Measurements from ENCODE around the gene COL8A1.

The COL8A1 gene

DNA sequence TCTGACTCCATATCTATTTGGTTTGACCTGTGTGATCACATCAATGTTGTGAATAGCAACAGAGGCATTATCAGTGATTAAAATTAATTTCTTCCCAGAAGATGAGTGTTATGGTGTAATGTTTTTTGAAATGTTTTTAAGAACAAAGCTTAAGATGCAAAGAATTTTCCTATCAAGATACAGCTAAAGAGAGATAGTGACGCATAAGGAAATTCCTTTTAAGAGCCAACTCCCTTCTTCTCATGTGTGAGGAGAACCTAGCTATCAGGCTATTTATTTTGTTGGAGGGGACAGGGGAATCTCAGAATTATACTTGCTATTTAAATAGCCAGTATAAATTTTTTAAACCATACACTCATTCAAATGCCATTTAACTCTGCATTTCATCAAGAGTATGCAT lies 71.3 kb downstream of the COL8A1 start:
- Histone ChIP-seq H3K4me2 (ENCODE audit: low read length) (no peak overlapping the region), H3K27me3 (ENCODE audit: low read depth, low read length) (no peaks in the 10 kb centered on the region), H3K4me1 (ENCODE audit: low read length) (no peaks in the 10 kb centered on the region), H3K4me3 (ENCODE audit: low read length) (no peak overlapping the region), H4K20me1 (ENCODE audit: insufficient read depth, low read length) (no peaks in the 10 kb centered on the region), H2AFZ (ENCODE audit: low read depth, low read length) (no peak overlapping the region), H3K9ac (ENCODE audit: low read length) (no peak overlapping the region), H3K36me3 (replicated peaks; ENCODE audit: low read depth, low read length) (no peaks in the 10 kb centered on the region), H3K27ac (ENCODE audit: low read length) (no peak overlapping the region), H3K9me3 (ENCODE audit: insufficient read depth, low read length) (no peaks in the 10 kb centered on the region), H3K79me2 (ENCODE audit: low read length) (no peaks in the 10 kb centered on the region)
- no peak for TF ChIP-seq EZH2phosphoT487 (IDR thresholded peaks at IDR 0.05; ENCODE audit: low read depth)
- no peak for TF ChIP-seq CTCF (IDR thresholded peaks at IDR 0.05; ENCODE audit: low read depth, low read length)

DNA sequence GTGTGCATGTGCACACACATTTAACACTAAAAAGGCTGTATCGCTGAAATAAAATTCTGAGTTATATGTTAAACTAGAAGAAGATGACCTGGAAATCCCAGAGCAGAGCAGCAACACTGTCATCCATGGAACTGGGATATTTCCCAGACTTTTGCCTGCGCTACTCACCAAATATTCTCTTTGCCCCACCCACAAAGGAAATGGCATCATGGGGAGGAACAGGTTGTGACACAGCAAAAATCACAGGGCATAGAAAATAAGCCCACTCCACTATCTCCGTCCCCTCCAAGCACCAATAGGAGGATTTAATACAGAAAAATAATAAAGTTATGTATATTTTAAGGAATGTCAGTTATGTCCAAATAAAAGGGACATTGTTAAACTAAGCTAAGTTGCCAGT lies 71.7 kb downstream of the COL8A1 start:
- Histone ChIP-seq H3K4me3 (ENCODE audit: low read length) (no peak overlapping the region), H3K4me1 (ENCODE audit: low read length) (no peaks in the 10 kb centered on the region), H3K4me2 (ENCODE audit: low read length) (no peak overlapping the region), H2AFZ (ENCODE audit: low read depth, low read length) (no peak overlapping the region), H3K27ac (ENCODE audit: low read length) (no peak overlapping the region), H3K36me3 (replicated peaks; ENCODE audit: low read depth, low read length) (no peaks in the 10 kb centered on the region), H4K20me1 (ENCODE audit: insufficient read depth, low read length) (no peaks in the 10 kb centered on the region), H3K27me3 (ENCODE audit: low read depth, low read length) (no peaks in the 10 kb centered on the region), H3K9ac (ENCODE audit: low read length) (no peak overlapping the region), H3K9me3 (ENCODE audit: insufficient read depth, low read length) (no peaks in the 10 kb centered on the region), H3K79me2 (ENCODE audit: low read length) (no peaks in the 10 kb centered on the region)
- TF ChIP-seq EZH2phosphoT487 (IDR thresholded peaks at IDR 0.05; ENCODE audit: low read depth) (no peak), CTCF (IDR thresholded peaks at IDR 0.05; ENCODE audit: low read depth, low read length) (no peak)

GRCh38 chr3:99711351-99711750 lies 73.0 kb downstream of the COL8A1 start:
- Histone ChIP-seq H3K4me3 (ENCODE audit: low read length) (no peak overlapping the region), H4K20me1 (ENCODE audit: insufficient read depth, low read length) (no peaks in the 10 kb centered on the region)
- no peak for TF ChIP-seq EZH2phosphoT487 (IDR thresholded peaks at IDR 0.05; ENCODE audit: low read depth)
- TF ChIP-seq CTCF (IDR thresholded peaks at IDR 0.05; ENCODE audit: low read depth, low read length), result no peak

DNA sequence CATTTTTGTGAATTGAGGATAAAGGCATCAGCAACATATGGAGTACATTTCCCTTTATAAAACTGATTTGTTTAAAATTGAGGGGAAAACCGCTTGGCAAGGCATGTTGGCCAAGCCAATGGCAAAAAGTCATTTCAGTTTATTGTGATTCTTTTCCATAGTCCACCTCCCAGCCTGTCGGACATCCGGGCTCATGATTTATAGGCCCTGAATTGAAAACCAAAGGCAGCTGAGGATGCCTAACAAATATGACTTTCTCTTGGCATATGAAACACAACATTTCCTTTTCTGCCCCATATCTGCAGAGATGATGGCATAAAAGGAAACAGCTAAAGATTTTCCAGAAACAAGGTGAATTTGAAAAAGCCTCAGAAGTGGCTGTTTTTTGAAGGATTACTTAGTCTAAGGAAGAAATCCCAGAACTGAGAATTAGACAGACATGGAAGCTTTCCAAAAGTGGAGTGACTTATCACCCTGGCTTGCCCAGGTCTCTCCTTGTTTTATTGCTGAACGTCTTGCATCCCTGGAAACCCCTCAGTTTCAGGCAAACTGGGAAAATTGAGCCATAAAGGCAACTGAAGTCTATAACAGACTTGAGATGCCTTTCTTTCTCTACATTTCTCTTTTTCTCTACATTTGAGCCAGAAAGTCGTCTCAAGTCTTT lies 74.0 kb downstream of the COL8A1 start:
- H3K9ac ChIP-seq (ENCODE audit: low read length), result no peak overlapping the region
- no peaks in the 10 kb centered on the region for H3K79me2 ChIP-seq (ENCODE audit: low read length)
- no peak overlapping the region for H3K4me3 ChIP-seq (ENCODE audit: low read length)
- H3K4me1 ChIP-seq (ENCODE audit: low read length), result no peaks in the 10 kb centered on the region
- no peak for TF ChIP-seq EZH2phosphoT487 (IDR thresholded peaks at IDR 0.05; ENCODE audit: low read depth)
- no peak for TF ChIP-seq CTCF (IDR thresholded peaks at IDR 0.05; ENCODE audit: low read depth, low read length)
- H3K9me3 ChIP-seq (ENCODE audit: insufficient read depth, low read length), result no peaks in the 10 kb centered on the region
- H3K36me3 ChIP-seq (replicated peaks; ENCODE audit: low read depth, low read length), result no peaks in the 10 kb centered on the region
- no peak overlapping the region for H3K27ac ChIP-seq (ENCODE audit: low read length)
- H3K27me3 ChIP-seq (ENCODE audit: low read depth, low read length), result no peaks in the 10 kb centered on the region
- H2AFZ ChIP-seq (ENCODE audit: low read depth, low read length), result no peak overlapping the region
- H3K4me2 ChIP-seq (ENCODE audit: low read length), result no peak overlapping the region
- H4K20me1 ChIP-seq (ENCODE audit: insufficient read depth, low read length), result no peaks in the 10 kb centered on the region

More at GRCh38 chr3:99711351-99711750, 73.0 kb downstream of the COL8A1 start:
- Histone ChIP-seq H3K4me1 (ENCODE audit: low read length) (no peaks in the 10 kb centered on the region), H3K36me3 (replicated peaks; ENCODE audit: low read depth, low read length) (no peaks in the 10 kb centered on the region), H3K27me3 (ENCODE audit: low read depth, low read length) (no peaks in the 10 kb centered on the region), H3K9me3 (ENCODE audit: insufficient read depth, low read length) (no peaks in the 10 kb centered on the region), H2AFZ (ENCODE audit: low read depth, low read length) (no peak overlapping the region; the same call in 1 of the 2 replicates), H3K4me2 (ENCODE audit: low read length) (no peak overlapping the region), H3K9ac (ENCODE audit: low read length) (no peak overlapping the region), H3K27ac (ENCODE audit: low read length) (no peak overlapping the region), H3K79me2 (ENCODE audit: low read length) (no peaks in the 10 kb centered on the region)
